ENCODE data around the gene FBXL2.

DNA sequence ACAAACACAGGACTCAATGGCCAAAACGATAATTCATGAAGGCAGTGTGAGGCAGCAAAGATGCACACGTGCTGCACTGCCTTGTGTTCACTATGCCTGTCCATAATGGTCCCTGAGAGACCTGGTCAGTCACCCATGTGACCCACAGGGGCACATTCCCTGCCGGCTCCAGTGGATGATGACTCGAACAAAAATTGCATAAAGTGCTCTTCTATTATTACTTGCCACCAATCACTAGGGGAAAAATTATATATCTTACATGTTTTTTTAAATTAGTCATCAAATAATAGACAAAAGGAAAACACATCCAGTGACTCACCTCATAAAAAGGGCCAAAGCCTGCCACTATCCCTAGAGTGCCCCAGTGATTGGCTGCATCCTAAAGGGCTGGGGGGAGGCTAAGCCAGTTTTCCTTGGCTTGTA is 115.5 kb downstream of the FBXL2 start:
- TF ChIP-seq, protein P1, sequence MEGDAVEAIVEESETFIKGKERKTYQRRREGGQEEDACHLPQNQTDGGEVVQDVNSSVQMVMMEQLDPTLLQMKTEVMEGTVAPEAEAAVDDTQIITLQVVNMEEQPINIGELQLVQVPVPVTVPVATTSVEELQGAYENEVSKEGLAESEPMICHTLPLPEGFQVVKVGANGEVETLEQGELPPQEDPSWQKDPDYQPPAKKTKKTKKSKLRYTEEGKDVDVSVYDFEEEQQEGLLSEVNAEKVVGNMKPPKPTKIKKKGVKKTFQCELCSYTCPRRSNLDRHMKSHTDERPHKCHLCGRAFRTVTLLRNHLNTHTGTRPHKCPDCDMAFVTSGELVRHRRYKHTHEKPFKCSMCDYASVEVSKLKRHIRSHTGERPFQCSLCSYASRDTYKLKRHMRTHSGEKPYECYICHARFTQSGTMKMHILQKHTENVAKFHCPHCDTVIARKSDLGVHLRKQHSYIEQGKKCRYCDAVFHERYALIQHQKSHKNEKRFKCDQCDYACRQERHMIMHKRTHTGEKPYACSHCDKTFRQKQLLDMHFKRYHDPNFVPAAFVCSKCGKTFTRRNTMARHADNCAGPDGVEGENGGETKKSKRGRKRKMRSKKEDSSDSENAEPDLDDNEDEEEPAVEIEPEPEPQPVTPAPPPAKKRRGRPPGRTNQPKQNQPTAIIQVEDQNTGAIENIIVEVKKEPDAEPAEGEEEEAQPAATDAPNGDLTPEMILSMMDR (IDR thresholded peaks at IDR 0.05): no peak
- no peak for TF ChIP-seq EP300 (IDR thresholded peaks at IDR 0.05)
